Hepatocyte (in vitro differentiated cells): Measurements from ENCODE around the gene CCT5.

ENCODE experiments used
- CTCF ChIP-seq: fragments of 200-600 bp; sonication (generic); IDR thresholded peaks from 2 replicates; pipeline ENCODE4 v1.5.1; 2016; ENCODE audit warnings: antibody characterized with exemption, mild to moderate bottlenecking; ENCODE audit not compliant: poor library complexity
- EZH2phosphoT487 ChIP-seq: fragments of 200-600 bp; sonication (generic); IDR thresholded peaks from one replicate; pipeline ENCODE4 v1.6.1; 2018; ENCODE audit warnings: antibody characterized with exemption, mild to moderate bottlenecking, low read depth, moderate library complexity; ENCODE audit not compliant: unreplicated experiment, severe bottlenecking

- TF ChIP-seq CTCF (no peak), EZH2phosphoT487 (no peak)
Observed at GRCh38 chr5:10264604-10265003, 14.5 kb downstream of the CCT5 start.
